Motor neuron (in vitro differentiated cells): Measurements from ENCODE around the gene ELF4. TPM values are rescaled to one million over a fixed set of nuclear protein-coding genes. Genes with fewer than 3 reads are reported as not detected.

Experiments
- ATAC-seq, 8 experiments: fragments of 200-7000 bp; cut with Tn5 transposase; replicated peaks in 6 of 8; 2 replicates each; pipeline ENCODE4 v1.8.0; 2021; ENCODE audit warnings: mild to moderate bottlenecking in 8 of 8, moderate library complexity in 8 of 8
- H3K27ac ChIP-seq, 2 donors: fragments of 250-450 bp; sonication (Bioruptor Pico); 2 replicates each; pipeline ENCODE4 v1.9.0; 2021; ENCODE audit warnings: antibody characterized with exemption in 2 of 2, mild to moderate bottlenecking in 2 of 2, moderate library complexity in 1 of 2
- H3K4me1 ChIP-seq, 2 donors: fragments of 250-450 bp; sonication (Bioruptor Pico); replicated peaks in 1 of 2; 2 replicates each; pipeline ENCODE4 v1.6.1; 2021; ENCODE audit warnings: antibody characterized with exemption in 2 of 2, mild to moderate bottlenecking in 2 of 2, moderate library complexity in 1 of 2
- H3K4me3 ChIP-seq, 5 donors: fragments of 250-450 bp; sonication (Bioruptor Pico); 2 replicates each; pipeline ENCODE4 v1.9.0; 2021; ENCODE audit warnings: antibody characterized with exemption in 5 of 5, mild to moderate bottlenecking in 5 of 5, moderate library complexity in 4 of 5
- WGBS, 10 experiments: fragments of 450-650 bp; shearing (Covaris generic); methylation state at CpG; one replicate each; pipeline ENCODE4 v1.0.0; 2022; 5-methylcytosine and 5-hydroxymethylcytosine counted together
- in situ Hi-C, 9 experiments: fragments of 400-800 bp; cut with MboI; loops; one replicate each; pipeline ENCODE4 v1.15.0; 2021; ENCODE audit warnings: low sequenced_read_pairs in 9 of 9, low pct_unique_long_range_greater_than_20kb in 2 of 9; ENCODE audit not compliant: unreplicated experiment in 9 of 9
- total RNA-seq, 8 experiments: library from RNA; unstranded; fragments of 300-600 nt; gene quantifications; 2 replicates each; pipeline versions ENCODE4 v1.2.3 to v1.2.4, GENCODE V29; 2022

The ELF4 gene
- total RNA-seq, 8 experiments from 2014 or later = 1.4 to 11.4 (median 4.3) TPM

GRCh38 chrX:130079824-130080406 lies 30.4 kb downstream of the ELF4 start:
- in situ Hi-C loops = loop anchor here in 1 of 9 experiments (25.0 kb wide), 1 partner anchor 107 kb away; no protein-coding TSS in a partner anchor
- ATAC-seq = peak in 7 of 8 experiments; percentile 11 to 84 (median 55)
- Histone ChIP-seq H3K4me3 (no peak overlapping the region), H3K4me1 (peaks cover 0 to 10% of the 10 kb centered on the region in 2 donors), H3K27ac (no peak overlapping the region)
- WGBS, 10 experiments = 0 to 39% (median 17%) methylated on average over 1 to 7 of the region's 9 CpGs; no CpG with 5 or more reads in 6 of the 10 experiments

GRCh38 chrX:130075777-130076176 lies 34.5 kb downstream of the ELF4 start:
- H3K4me1 ChIP-seq = no peaks in the 10 kb centered on the region
- H3K27ac ChIP-seq = no peak overlapping the region
- in situ Hi-C loops = loop anchor here in 1 of 9 experiments (25.0 kb wide), 1 partner anchor 112 kb away; no protein-coding TSS in a partner anchor
- no peak for ATAC-seq
- H3K4me3 ChIP-seq = no peak overlapping the region
- 31 to 82% (median 58%) methylated on average over 1 to 3 of the region's 4 CpGs; no CpG with 5 or more reads in 5 of the 10 experiments for WGBS, 10 experiments

- no peak overlapping the region for H3K4me3 ChIP-seq
- ATAC-seq = no peak
- H3K4me1 ChIP-seq = no peaks in the 10 kb centered on the region
- 67 to 100% methylated on average over 1 of the region's 10 CpGs; no CpG with 5 or more reads in 8 of the 10 experiments for WGBS, 10 experiments
- in situ Hi-C loops = loop anchor here in 8 of 9 experiments (25.0 kb wide), 2 partner anchors 160 to 460 kb away; partner anchors contain the start of gene UTP14A (in 1 of the 8)
- H3K27ac ChIP-seq = no peak overlapping the region
Measured at GRCh38 chrX:130072345-130072740, 38.0 kb downstream of the ELF4 start.

- no peak overlapping the region for H3K27ac ChIP-seq
- 44 to 100% methylated on average over 2 to 8 of the region's 18 CpGs; no CpG with 5 or more reads in 8 of the 10 experiments for WGBS, 10 experiments
- no peaks in the 10 kb centered on the region for H3K4me1 ChIP-seq
- in situ Hi-C loops = loop anchor here in 8 of 9 experiments (25.0 kb wide), 2 partner anchors 159 to 459 kb away; partner anchors contain the start of gene UTP14A (in 1 of the 8)
- no peak overlapping the region for H3K4me3 ChIP-seq
- no peak for ATAC-seq
Measured at GRCh38 chrX:130071611-130072344, 38.5 kb downstream of the ELF4 start.

- H3K27ac ChIP-seq = no peak overlapping the region
- no peaks in the 10 kb centered on the region for H3K4me1 ChIP-seq
- in situ Hi-C loops = loop anchor here in 8 of 9 experiments (25.0 kb wide), 2 partner anchors 155 to 455 kb away; partner anchors contain the start of gene UTP14A (in 1 of the 8)
- no peak for ATAC-seq
- 30% methylated on average over 6 of the region's 15 CpGs; no CpG with 5 or more reads in 9 of the 10 experiments for WGBS, 10 experiments
- no peak overlapping the region for H3K4me3 ChIP-seq
Measured at GRCh38 chrX:130066975-130067615, 43.2 kb downstream of the ELF4 start.

- peak; percentile 87 to 94 (median 90) for ATAC-seq
- no peak overlapping the region for H3K27ac ChIP-seq
- peak overlapping the region; percentile 49 to 75 (median 65) for H3K4me3 ChIP-seq
- peaks cover 0 to 3% of the 10 kb centered on the region in 2 donors for H3K4me1 ChIP-seq
- in situ Hi-C loops = loop anchor here in 8 of 9 experiments (25.0 kb wide), 2 partner anchors 148 to 448 kb away; partner anchors contain the start of gene UTP14A (in 1 of the 8)
- 10 to 43% methylated on average over 2 to 4 of the region's 87 CpGs; no CpG with 5 or more reads in 8 of the 10 experiments for WGBS, 10 experiments
Measured at GRCh38 chrX:130060122-130061069, 49.9 kb downstream of the ELF4 start.

GRCh38 chrX:130058652-130059051 lies 51.6 kb downstream of the ELF4 start:
- WGBS, 10 experiments = 40 to 47% methylated on average over 1 to 4 of the region's 7 CpGs; no CpG with 5 or more reads in 8 of the 10 experiments
- Histone ChIP-seq H3K27ac (no peak overlapping the region), H3K4me3 (no peak overlapping the region), H3K4me1 (peaks cover 0 to 3% of the 10 kb centered on the region in 2 donors)
- ATAC-seq = no peak
- in situ Hi-C loops = loop anchor here in 8 of 9 experiments (25.0 kb wide), 2 partner anchors 146 to 446 kb away; partner anchors contain the start of gene UTP14A (in 1 of the 8)

GRCh38 chrX:130057209-130057608 lies 53.1 kb downstream of the ELF4 start:
- no peak for ATAC-seq

GRCh38 chrX:130055899-130056298 lies 54.4 kb downstream of the ELF4 start:
- Histone ChIP-seq H3K27ac (no peak overlapping the region), H3K4me3 (no peak overlapping the region), H3K4me1 (peaks cover 0 to 3% of the 10 kb centered on the region in 2 donors)
- in situ Hi-C loops = loop anchor here in 8 of 9 experiments (25.0 kb wide), 2 partner anchors 144 to 444 kb away; partner anchors contain the start of gene UTP14A (in 1 of the 8)
- WGBS, 10 experiments = 0 to 100% (median 43%) methylated on average over 1 to 7 of the region's 18 CpGs; no CpG with 5 or more reads in 7 of the 10 experiments
- no peak for ATAC-seq

More at GRCh38 chrX:130057209-130057608, 53.1 kb downstream of the ELF4 start:
- H3K27ac ChIP-seq = no peak overlapping the region
- in situ Hi-C loops = loop anchor here in 8 of 9 experiments (25.0 kb wide), 2 partner anchors 145 to 445 kb away; partner anchors contain the start of gene UTP14A (in 1 of the 8)
- no peak overlapping the region for H3K4me3 ChIP-seq
- 26 to 56% methylated on average over 3 to 4 of the region's 9 CpGs; no CpG with 5 or more reads in 8 of the 10 experiments for WGBS, 10 experiments
- H3K4me1 ChIP-seq = peaks cover 0 to 3% of the 10 kb centered on the region in 2 donors

- no peak overlapping the region for H3K27ac ChIP-seq
- peak in 2 of 8 experiments; percentile 58 to 70 for ATAC-seq
- H3K4me1 ChIP-seq = peaks cover 0 to 3% of the 10 kb centered on the region in 2 donors
- WGBS, 10 experiments = 19% methylated on average over 5 of the region's 11 CpGs; no CpG with 5 or more reads in 9 of the 10 experiments
- in situ Hi-C loops = loop anchor here in 8 of 9 experiments (25.0 kb wide), 2 partner anchors 143 to 443 kb away; partner anchors contain the start of gene UTP14A (in 1 of the 8)
- no peak overlapping the region for H3K4me3 ChIP-seq
Measured at GRCh38 chrX:130055103-130055502, 55.2 kb downstream of the ELF4 start.

- H3K4me1 ChIP-seq = no peaks in the 10 kb centered on the region
- in situ Hi-C loops = loop anchor here in 8 of 9 experiments (25.0 kb wide), 2 partner anchors 141 to 441 kb away; partner anchors contain the start of gene UTP14A (in 1 of the 8)
- H3K4me3 ChIP-seq = no peak overlapping the region
- H3K27ac ChIP-seq = no peak overlapping the region
- 28 to 71% methylated on average over 3 to 7 of the region's 10 CpGs; no CpG with 5 or more reads in 8 of the 10 experiments for WGBS, 10 experiments
- peak in 3 of 8 experiments; percentile 56 to 94 (median 70) for ATAC-seq
Measured at GRCh38 chrX:130053236-130053635, 57.1 kb downstream of the ELF4 start.
